Liver (tissue), 9 donors: ENCODE results near the gene ZMYM1. TPM values are rescaled to one million over a fixed set of nuclear protein-coding genes. Genes with fewer than 3 reads are reported as not detected.

Experiments
- DNase-seq: peaks from one replicate; pipeline ENCODE4 v3.0.0-alpha.2; 2017; ENCODE audit warnings: low spot score
- H3K27ac ChIP-seq, 2 donors: one replicate each; pipeline ENCODE4 v1.7.0; 2013; ENCODE audit warnings: inconsistent platforms in 2 of 2, low read length in 2 of 2, control low read depth in 1 of 2, low read depth in 1 of 2, mild to moderate bottlenecking in 1 of 2
- H3K27me3 ChIP-seq, 4 donors: one replicate each; pipeline versions ENCODE4 v1.6.1 to v1.7.0; 2013; ENCODE audit warnings: low read length in 3 of 4, inconsistent platforms in 1 of 4, mild to moderate bottlenecking in 1 of 4, moderate library complexity in 1 of 4; ENCODE audit not compliant: control insufficient read depth in 4 of 4, insufficient read depth in 4 of 4
- H3K36me3 ChIP-seq, 4 donors: one replicate each; pipeline versions ENCODE4 v1.6.1 to v1.7.0; 2013; ENCODE audit warnings: low read length in 3 of 4, mild to moderate bottlenecking in 3 of 4, low read depth in 1 of 4, moderate library complexity in 1 of 4; ENCODE audit not compliant: control insufficient read depth in 4 of 4, insufficient read depth in 3 of 4
- H3K4me1 ChIP-seq, 4 donors: one replicate each; pipeline versions ENCODE4 v1.6.1 to v1.7.0; 2013; ENCODE audit warnings: low read length in 3 of 4, mild to moderate bottlenecking in 3 of 4, moderate library complexity in 1 of 4; ENCODE audit not compliant: control insufficient read depth in 4 of 4, insufficient read depth in 4 of 4
- H3K4me3 ChIP-seq, 3 donors: one replicate each; pipeline versions ENCODE4 v1.6.1 to v1.7.0; 2013; ENCODE audit warnings: low read length in 3 of 3, control low read depth in 1 of 3, low read depth in 1 of 3, mild to moderate bottlenecking in 1 of 3
- H3K9ac ChIP-seq, 2 donors: one replicate each; pipeline ENCODE4 v1.7.0; 2013; ENCODE audit warnings: low read length in 2 of 2, mild to moderate bottlenecking in 2 of 2, moderate library complexity in 2 of 2, control low read depth in 1 of 2, low read depth in 1 of 2
- H3K9me3 ChIP-seq, 4 donors: one replicate each; pipeline versions ENCODE4 v1.6.1 to v1.7.0; 2013; ENCODE audit warnings: low read length in 3 of 4; ENCODE audit not compliant: control insufficient read depth in 4 of 4
- EGR1 ChIP-seq, 2 donors: IDR thresholded peaks; 2 replicates each; pipeline ENCODE4 v1.6.1; 2016 to 2018; ENCODE audit warnings: antibody characterized with exemption in 2 of 2, low read depth in 2 of 2
- FOXA1 ChIP-seq: IDR thresholded peaks from 2 replicates; pipeline ENCODE4 v1.6.1; 2016; ENCODE audit warnings: antibody characterized with exemption
- FOXA2 ChIP-seq: IDR thresholded peaks from 2 replicates; pipeline ENCODE4 v1.6.1; 2016; ENCODE audit warnings: antibody characterized with exemption
- GABPA ChIP-seq, 2 donors: IDR thresholded peaks in 1 of 2; conservative IDR thresholded peaks in 1 of 2; 2 replicates each; pipeline ENCODE4 v1.6.1; 2016; ENCODE audit warnings: antibody characterized with exemption in 2 of 2, mild to moderate bottlenecking in 1 of 2, moderate library complexity in 1 of 2
- HNF4A ChIP-seq, 2 donors: conservative IDR thresholded peaks; 2 replicates each; pipeline ENCODE4 v1.6.1; 2016; ENCODE audit warnings: antibody characterized with exemption in 2 of 2, mild to moderate bottlenecking in 2 of 2
- HNF4G ChIP-seq: IDR thresholded peaks from 2 replicates; pipeline ENCODE4 v1.6.1; 2016; ENCODE audit warnings: antibody characterized with exemption
- JUND ChIP-seq, 2 donors: IDR thresholded peaks; 2 replicates each; pipeline ENCODE4 v1.6.1; 2016; ENCODE audit warnings: antibody characterized with exemption in 2 of 2
- NR2F2 ChIP-seq: IDR thresholded peaks from 2 replicates; pipeline ENCODE4 v1.6.1; 2016; ENCODE audit warnings: antibody characterized with exemption
- RAD21 ChIP-seq, 2 donors: IDR thresholded peaks; 2 replicates each; pipeline ENCODE4 v1.6.1; 2016; ENCODE audit warnings: antibody characterized with exemption in 2 of 2, mild to moderate bottlenecking in 2 of 2
- RXRA ChIP-seq, 2 donors: IDR thresholded peaks; 2 replicates each; pipeline ENCODE4 v1.6.1; 2017 to 2018; ENCODE audit warnings: antibody characterized with exemption in 2 of 2, mild to moderate bottlenecking in 1 of 2
- SP1 ChIP-seq: IDR thresholded peaks from 2 replicates; pipeline ENCODE4 v1.6.1; 2018; ENCODE audit warnings: antibody characterized with exemption, mild to moderate bottlenecking
- YY1 ChIP-seq: IDR thresholded peaks from 2 replicates; pipeline ENCODE4 v1.6.1; 2016; ENCODE audit warnings: antibody characterized with exemption, mild to moderate bottlenecking
- WGBS: extraction: QIAGEN DNeasy Blood & Tissue Kit; methylation state at CpG from one replicate; pipeline ENCODE4 v1.1.7; 2013; 5-methylcytosine and 5-hydroxymethylcytosine counted together
- polyA plus RNA-seq, 2 donors: library from polyadenylated mRNA; stranded (reverse) in 1 of 2; unstranded in 1 of 2; fragments of 200-250 nt in 1 of 2; fragments of >200 nt in 1 of 2; fragmentation: Nextera tagmentation in 1 of 2; extraction: Ambion mirVana in 1 of 2; gene quantifications; one replicate each; pipeline versions ENCODE4 v1.2.1 to v1.2.3, GENCODE V29; 2013 to 2015
- total RNA-seq, 2 donors: library from RNA; depleted of rRNA; stranded (reverse); fragments of >200 nt; gene quantifications; one replicate each; pipeline ENCODE4 v1.2.3, GENCODE V29; 2014
- TF ChIP-seq, protein P1 (sequence below): IDR thresholded peaks from 2 replicates; pipeline ENCODE4 v1.6.1; 2016; ENCODE audit warnings: antibody characterized with exemption, mild to moderate bottlenecking
- TF ChIP-seq, protein P2 (sequence below): IDR thresholded peaks from 2 replicates; pipeline ENCODE4 v1.6.1; 2016; ENCODE audit warnings: antibody characterized with exemption
- TF ChIP-seq, protein P3 (sequence below): IDR thresholded peaks from 2 replicates; pipeline ENCODE4 v1.6.1; 2016; ENCODE audit warnings: antibody characterized with exemption
- TF ChIP-seq, protein P4 (sequence below): IDR thresholded peaks from 2 replicates; pipeline ENCODE4 v1.6.1; 2016; ENCODE audit warnings: antibody characterized with exemption
- TF ChIP-seq, protein P5 (sequence below): fragments of 150-350 bp; IDR thresholded peaks from 2 replicates; pipeline ENCODE4 v1.5.1; 2017; ENCODE audit warnings: improper control_type of control experiment, low read depth, low read length; ENCODE audit not compliant: missing input control
- donor health status: healthy.
- donor health status: healthy.
- donor health status: healthy.
- donor health status: healthy.
- donor health status: healthy.

Gene ZMYM1
- total and polyA plus RNA-seq, 4 donors, result 2.0 to 10.8 (median 5.7) TPM

DNA sequence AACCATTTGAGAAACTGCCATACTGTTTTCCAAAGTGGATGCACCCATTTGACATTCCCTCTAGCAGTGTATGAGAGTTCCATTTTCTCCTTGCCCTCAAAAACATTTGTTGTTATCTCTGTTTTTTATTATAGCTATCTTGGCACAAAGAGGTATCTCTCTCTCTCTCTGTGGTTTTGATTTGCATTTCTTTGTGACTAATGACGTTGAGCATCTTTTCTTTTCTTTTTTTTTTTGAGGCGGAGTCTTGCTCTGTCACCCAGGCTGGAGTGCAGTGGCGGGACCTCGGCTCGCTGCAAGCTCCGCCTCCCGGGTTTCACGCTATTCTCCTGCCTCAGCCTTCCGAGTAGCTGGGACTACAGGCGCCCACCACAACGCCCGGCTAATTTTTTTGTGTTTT is 30.1 kb upstream of the ZMYM1 start:
- H3K4me3 ChIP-seq, result no peak overlapping the region
- no peaks in the 10 kb centered on the region for H3K27me3 ChIP-seq
- no peak for DNase-seq
- no peak overlapping the region for H3K9ac ChIP-seq
- 58% methylated on average over 12 of the region's 12 CpGs for WGBS
- H3K27ac ChIP-seq, result no peak overlapping the region
- H3K4me1 ChIP-seq, result no peaks in the 10 kb centered on the region
- no peaks in the 10 kb centered on the region for H3K9me3 ChIP-seq
- TF ChIP-seq YY1 (no peak), GABPA (IDR thresholded peaks at IDR 0.05 in 1 of 2, conservative IDR thresholded peaks at IDR 0.05 in 1 of 2) (no peak), EGR1 (IDR thresholded peaks at IDR 0.05; ENCODE audit: low read depth in 2 of 2) (no peak), RAD21 (IDR thresholded peaks at IDR 0.05) (no peak), NR2F2 (no peak), FOXA2 (no peak), HNF4A (conservative IDR thresholded peaks at IDR 0.05) (no peak), SP1 (no peak), FOXA1 (no peak), HNF4G (no peak)
- TF ChIP-seq, protein P1, sequence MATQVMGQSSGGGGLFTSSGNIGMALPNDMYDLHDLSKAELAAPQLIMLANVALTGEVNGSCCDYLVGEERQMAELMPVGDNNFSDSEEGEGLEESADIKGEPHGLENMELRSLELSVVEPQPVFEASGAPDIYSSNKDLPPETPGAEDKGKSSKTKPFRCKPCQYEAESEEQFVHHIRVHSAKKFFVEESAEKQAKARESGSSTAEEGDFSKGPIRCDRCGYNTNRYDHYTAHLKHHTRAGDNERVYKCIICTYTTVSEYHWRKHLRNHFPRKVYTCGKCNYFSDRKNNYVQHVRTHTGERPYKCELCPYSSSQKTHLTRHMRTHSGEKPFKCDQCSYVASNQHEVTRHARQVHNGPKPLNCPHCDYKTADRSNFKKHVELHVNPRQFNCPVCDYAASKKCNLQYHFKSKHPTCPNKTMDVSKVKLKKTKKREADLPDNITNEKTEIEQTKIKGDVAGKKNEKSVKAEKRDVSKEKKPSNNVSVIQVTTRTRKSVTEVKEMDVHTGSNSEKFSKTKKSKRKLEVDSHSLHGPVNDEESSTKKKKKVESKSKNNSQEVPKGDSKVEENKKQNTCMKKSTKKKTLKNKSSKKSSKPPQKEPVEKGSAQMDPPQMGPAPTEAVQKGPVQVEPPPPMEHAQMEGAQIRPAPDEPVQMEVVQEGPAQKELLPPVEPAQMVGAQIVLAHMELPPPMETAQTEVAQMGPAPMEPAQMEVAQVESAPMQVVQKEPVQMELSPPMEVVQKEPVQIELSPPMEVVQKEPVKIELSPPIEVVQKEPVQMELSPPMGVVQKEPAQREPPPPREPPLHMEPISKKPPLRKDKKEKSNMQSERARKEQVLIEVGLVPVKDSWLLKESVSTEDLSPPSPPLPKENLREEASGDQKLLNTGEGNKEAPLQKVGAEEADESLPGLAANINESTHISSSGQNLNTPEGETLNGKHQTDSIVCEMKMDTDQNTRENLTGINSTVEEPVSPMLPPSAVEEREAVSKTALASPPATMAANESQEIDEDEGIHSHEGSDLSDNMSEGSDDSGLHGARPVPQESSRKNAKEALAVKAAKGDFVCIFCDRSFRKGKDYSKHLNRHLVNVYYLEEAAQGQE, result no peak
- TF ChIP-seq, protein P2, sequence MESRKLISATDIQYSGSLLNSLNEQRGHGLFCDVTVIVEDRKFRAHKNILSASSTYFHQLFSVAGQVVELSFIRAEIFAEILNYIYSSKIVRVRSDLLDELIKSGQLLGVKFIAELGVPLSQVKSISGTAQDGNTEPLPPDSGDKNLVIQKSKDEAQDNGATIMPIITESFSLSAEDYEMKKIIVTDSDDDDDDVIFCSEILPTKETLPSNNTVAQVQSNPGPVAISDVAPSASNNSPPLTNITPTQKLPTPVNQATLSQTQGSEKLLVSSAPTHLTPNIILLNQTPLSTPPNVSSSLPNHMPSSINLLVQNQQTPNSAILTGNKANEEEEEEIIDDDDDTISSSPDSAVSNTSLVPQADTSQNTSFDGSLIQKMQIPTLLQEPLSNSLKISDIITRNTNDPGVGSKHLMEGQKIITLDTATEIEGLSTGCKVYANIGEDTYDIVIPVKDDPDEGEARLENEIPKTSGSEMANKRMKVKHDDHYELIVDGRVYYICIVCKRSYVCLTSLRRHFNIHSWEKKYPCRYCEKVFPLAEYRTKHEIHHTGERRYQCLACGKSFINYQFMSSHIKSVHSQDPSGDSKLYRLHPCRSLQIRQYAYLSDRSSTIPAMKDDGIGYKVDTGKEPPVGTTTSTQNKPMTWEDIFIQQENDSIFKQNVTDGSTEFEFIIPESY, result no peak
- TF ChIP-seq, protein P3, sequence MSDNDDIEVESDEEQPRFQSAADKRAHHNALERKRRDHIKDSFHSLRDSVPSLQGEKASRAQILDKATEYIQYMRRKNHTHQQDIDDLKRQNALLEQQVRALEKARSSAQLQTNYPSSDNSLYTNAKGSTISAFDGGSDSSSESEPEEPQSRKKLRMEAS, result no peak
- TF ChIP-seq, protein P4, sequence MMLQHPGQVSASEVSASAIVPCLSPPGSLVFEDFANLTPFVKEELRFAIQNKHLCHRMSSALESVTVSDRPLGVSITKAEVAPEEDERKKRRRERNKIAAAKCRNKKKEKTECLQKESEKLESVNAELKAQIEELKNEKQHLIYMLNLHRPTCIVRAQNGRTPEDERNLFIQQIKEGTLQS, result no peak
- no peaks in the 10 kb centered on the region for H3K36me3 ChIP-seq

DNA sequence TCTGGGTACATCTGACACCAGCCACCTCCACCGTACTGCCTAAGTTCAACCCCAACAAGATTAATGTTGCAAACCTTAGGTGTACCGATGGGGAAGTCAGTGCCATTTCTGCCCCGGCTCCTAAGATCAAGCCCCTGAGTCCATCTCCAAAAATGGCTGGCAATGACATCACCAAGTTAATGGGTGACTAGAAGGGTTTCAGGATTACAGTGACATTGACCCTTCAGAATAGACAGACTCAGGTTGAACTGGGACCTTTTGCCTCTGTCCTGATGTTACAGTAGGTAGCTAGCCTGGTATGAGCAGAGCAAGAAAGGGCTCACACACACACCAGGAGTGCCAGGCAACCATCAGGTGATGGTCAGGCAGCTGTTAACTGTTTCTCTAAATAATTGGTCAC is 25.8 kb upstream of the ZMYM1 start:
- WGBS, result 81% methylated on average over 3 of the region's 3 CpGs
- H3K4me3 ChIP-seq, result no peak overlapping the region
- no peaks in the 10 kb centered on the region for H3K27me3 ChIP-seq
- H3K9ac ChIP-seq, result no peak overlapping the region
- H3K36me3 ChIP-seq, result no peaks in the 10 kb centered on the region
- H3K9me3 ChIP-seq, result no peaks in the 10 kb centered on the region
- no peaks in the 10 kb centered on the region for H3K4me1 ChIP-seq
- DNase-seq, result no peak
- no peak overlapping the region for H3K27ac ChIP-seq
- TF ChIP-seq, protein P1, result no peak
- TF ChIP-seq, protein P2, result no peak
- TF ChIP-seq GABPA (IDR thresholded peaks at IDR 0.05 in 1 of 2, conservative IDR thresholded peaks at IDR 0.05 in 1 of 2) (no peak), EGR1 (IDR thresholded peaks at IDR 0.05; ENCODE audit: low read depth in 2 of 2) (no peak), RXRA (IDR thresholded peaks at IDR 0.05) (no peak), JUND (IDR thresholded peaks at IDR 0.05) (no peak), NR2F2 (no peak), SP1 (no peak), RAD21 (IDR thresholded peaks at IDR 0.05) (no peak), HNF4G (no peak), HNF4A (conservative IDR thresholded peaks at IDR 0.05) (no peak), YY1 (no peak), FOXA1 (no peak)
- TF ChIP-seq, protein P5, sequence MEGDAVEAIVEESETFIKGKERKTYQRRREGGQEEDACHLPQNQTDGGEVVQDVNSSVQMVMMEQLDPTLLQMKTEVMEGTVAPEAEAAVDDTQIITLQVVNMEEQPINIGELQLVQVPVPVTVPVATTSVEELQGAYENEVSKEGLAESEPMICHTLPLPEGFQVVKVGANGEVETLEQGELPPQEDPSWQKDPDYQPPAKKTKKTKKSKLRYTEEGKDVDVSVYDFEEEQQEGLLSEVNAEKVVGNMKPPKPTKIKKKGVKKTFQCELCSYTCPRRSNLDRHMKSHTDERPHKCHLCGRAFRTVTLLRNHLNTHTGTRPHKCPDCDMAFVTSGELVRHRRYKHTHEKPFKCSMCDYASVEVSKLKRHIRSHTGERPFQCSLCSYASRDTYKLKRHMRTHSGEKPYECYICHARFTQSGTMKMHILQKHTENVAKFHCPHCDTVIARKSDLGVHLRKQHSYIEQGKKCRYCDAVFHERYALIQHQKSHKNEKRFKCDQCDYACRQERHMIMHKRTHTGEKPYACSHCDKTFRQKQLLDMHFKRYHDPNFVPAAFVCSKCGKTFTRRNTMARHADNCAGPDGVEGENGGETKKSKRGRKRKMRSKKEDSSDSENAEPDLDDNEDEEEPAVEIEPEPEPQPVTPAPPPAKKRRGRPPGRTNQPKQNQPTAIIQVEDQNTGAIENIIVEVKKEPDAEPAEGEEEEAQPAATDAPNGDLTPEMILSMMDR, result no peak
- TF ChIP-seq, protein P3, result no peak
- TF ChIP-seq, protein P4, result no peak
